Measurements from ENCODE around the gene RUNX2.

The RUNX2 gene

DNA sequence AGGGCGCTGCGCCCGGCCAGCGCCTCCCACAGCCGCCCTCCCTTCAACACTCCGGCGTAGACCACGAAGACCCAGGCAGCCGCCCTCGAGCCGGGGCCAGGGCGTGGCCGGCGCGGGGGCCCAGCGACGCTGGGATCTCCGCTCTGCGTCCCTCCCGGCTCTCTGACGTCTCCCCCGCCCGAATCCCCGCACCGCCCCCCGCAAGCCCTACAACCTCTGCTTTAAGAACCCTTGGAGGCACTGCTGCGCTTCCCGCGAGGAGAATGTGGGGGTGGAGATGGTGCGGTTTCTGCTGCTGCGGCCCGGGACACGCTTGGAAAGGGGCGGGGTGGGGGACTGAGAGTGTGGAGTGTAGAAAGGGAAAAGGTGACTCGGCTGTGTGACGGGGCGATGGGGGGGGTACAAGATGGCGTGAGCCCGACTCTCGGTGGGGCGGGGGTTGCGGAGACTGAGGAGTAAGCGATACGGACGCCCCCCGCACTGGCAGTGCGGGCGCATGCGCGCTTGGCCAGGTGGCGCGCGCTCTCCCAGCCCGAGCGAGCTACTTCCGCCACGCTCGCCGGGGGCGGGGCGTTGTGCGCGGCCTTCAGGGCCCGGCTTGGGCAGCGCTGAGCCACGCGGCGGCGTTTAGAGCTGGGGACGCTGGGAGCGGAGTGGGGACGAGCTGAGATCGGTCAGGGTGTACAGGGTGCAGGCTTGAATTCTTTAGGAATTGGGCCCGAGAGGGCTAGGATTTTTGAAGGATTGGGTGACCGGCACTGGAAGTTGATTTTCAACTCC is 49.6 kb downstream of the RUNX2 start, which contains the start of gene SUPT3H:
Gene SUPT3H (minus strand): TSS at position 381 of the 780 bp plus-strand sequence.
- TF ChIP-seq, protein P1, sequence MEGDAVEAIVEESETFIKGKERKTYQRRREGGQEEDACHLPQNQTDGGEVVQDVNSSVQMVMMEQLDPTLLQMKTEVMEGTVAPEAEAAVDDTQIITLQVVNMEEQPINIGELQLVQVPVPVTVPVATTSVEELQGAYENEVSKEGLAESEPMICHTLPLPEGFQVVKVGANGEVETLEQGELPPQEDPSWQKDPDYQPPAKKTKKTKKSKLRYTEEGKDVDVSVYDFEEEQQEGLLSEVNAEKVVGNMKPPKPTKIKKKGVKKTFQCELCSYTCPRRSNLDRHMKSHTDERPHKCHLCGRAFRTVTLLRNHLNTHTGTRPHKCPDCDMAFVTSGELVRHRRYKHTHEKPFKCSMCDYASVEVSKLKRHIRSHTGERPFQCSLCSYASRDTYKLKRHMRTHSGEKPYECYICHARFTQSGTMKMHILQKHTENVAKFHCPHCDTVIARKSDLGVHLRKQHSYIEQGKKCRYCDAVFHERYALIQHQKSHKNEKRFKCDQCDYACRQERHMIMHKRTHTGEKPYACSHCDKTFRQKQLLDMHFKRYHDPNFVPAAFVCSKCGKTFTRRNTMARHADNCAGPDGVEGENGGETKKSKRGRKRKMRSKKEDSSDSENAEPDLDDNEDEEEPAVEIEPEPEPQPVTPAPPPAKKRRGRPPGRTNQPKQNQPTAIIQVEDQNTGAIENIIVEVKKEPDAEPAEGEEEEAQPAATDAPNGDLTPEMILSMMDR (conservative IDR thresholded peaks at IDR 0.05; ENCODE audit: control insufficient read depth, insufficient read depth, low read depth, low read length), result no peak
- peak within 1 kb of the TSS; percentile 83 for H3K4me3 ChIP-seq (ENCODE audit: control insufficient read depth, low read depth, low read length)
- peak; percentile 92 for DNase-seq (ENCODE audit: low read depth)

DNA sequence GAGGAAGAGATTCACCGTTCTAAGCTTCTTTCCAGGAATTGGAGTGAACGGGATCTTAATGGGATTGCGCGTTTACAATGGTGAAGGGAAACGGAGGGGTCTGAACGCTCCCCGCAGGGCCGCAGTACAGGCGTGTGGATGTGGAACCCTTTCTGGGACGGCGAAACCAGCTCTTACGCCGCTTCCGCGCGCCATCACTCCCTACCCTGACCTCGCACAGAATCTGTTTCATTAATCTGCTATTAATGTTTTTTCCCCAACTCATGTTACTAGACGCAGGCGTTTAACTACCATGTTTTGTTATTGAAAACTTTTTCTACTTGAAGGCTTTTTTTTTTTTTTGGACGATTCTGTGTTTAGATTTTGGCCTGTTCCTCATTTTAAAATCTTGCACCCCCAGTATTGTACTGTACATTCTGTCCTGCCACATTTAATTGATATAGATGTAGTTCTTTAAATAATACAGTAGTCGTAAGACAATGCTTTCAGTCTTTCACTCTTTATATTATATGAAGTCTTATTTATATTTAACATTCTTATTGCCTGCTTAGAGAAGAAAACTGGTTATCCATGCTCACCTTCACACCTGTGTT is 50.3 kb downstream of the RUNX2 start:
- DNase-seq (ENCODE audit: low read depth), result no peak
- TF ChIP-seq, protein P1 (conservative IDR thresholded peaks at IDR 0.05; ENCODE audit: control insufficient read depth, insufficient read depth, low read depth, low read length), result no peak
- H3K4me3 ChIP-seq (ENCODE audit: control insufficient read depth, low read depth, low read length), result peak overlapping the region; percentile 83

DNA sequence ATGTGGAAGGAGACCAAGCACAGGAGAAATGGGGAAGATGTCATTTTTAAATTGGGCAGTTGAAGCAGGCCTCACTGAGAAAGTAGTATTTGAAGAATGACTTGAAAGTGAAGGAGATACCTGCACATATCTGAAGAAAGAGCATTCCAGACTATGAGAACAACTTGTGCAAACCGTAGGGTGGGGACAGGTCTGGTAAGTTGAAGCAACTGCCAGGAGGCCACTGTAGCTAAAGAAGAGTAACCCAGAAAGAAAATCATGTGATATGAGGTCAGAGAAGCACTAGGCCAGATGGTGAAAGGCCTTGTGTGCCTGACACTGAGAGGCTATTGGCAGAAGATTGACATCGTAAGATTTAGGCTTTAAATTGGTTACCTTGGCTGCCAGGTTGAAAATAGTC is 54.3 kb downstream of the RUNX2 start:
- no peak overlapping the region for H3K4me3 ChIP-seq (ENCODE audit: control insufficient read depth, low read depth, low read length)
- TF ChIP-seq, protein P1 (conservative IDR thresholded peaks at IDR 0.05; ENCODE audit: control insufficient read depth, insufficient read depth, low read depth, low read length), result no peak
- no peak for DNase-seq (ENCODE audit: low read depth)

DNA sequence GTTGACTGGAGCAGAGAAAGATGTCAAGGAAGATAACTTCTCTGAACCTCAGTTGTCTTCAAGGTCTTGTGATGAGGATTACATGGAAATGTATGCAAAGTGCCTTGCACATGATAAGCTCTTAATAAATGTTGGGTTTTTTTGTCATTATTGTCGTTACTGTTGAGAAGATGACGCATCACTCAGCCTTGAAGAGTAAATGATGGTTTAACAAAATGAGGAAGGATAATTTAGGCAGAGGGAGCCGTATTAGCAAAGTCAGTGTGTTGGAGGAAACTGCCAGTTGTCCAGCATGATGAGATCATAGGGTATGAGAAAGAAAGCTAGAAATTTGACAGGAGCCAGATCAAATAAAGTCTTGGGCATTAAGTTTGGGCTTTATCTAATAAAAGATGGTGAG is 58.4 kb downstream of the RUNX2 start:
- TF ChIP-seq, protein P1 (conservative IDR thresholded peaks at IDR 0.05; ENCODE audit: control insufficient read depth, insufficient read depth, low read depth, low read length), result no peak
- no peak overlapping the region for H3K4me3 ChIP-seq (ENCODE audit: control insufficient read depth, low read depth, low read length)
- DNase-seq (ENCODE audit: low read depth), result no peak

DNA sequence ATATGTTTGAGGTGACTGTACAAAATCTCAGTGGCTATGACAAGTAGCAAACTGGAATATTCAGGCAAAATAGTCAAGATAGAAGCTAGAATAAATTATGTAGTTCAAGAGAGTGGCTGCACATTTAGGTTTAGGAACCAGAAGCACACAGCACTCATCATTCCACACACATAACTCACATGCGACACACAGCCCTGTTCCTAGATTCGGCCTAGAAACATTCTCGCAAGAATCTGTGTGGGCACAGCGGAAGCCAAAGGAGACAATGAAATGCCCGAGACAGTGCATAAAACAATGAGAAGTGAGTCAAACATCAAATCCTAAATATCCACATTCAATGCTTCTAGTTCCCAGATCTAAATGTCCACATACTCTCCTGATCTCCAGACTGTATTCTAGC is 59.1 kb downstream of the RUNX2 start:
- no peak overlapping the region for H3K4me3 ChIP-seq (ENCODE audit: control insufficient read depth, low read depth, low read length)
- TF ChIP-seq, protein P1 (conservative IDR thresholded peaks at IDR 0.05; ENCODE audit: control insufficient read depth, insufficient read depth, low read depth, low read length), result no peak
- DNase-seq (ENCODE audit: low read depth), result peak; percentile 55

DNA sequence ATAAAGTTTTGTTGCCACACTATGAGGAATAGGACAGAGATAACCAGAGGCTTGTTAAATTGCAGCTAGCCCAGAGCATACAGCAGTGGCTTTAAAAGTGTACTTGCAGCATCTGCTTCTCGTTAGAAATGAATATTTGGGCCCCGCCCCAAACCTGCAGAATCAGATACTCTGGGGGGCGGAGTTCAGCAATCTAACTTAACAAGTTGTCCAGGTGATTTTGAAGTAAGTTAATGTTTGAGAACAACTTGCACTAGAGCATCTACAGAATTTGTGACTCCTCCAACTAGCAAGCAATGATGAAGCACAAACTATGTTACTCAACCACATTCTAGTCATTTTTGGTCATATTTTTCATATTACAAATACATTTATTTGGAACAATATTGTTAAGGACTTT is 60.2 kb downstream of the RUNX2 start:
- TF ChIP-seq, protein P1 (conservative IDR thresholded peaks at IDR 0.05; ENCODE audit: control insufficient read depth, insufficient read depth, low read depth, low read length), result no peak
- peak; percentile 50 for DNase-seq (ENCODE audit: low read depth)

More for the DNA sequence above, 60.2 kb downstream of the RUNX2 start:
- H3K4me3 ChIP-seq (ENCODE audit: control insufficient read depth, low read depth, low read length), result no peak overlapping the region
